ES-I3 (cell line): ENCODE results near the gene IPMK.

ENCODE experiments used
- H3K36me3 ChIP-seq: 2 replicates; pipeline ENCODE4 v1.6.1; 2013; ENCODE audit warnings: mild to moderate bottlenecking, low read length, control low read depth, moderate library complexity; ENCODE audit not compliant: insufficient read depth
- H3K4me1 ChIP-seq: 2 replicates; pipeline ENCODE4 v1.6.1; 2013; ENCODE audit warnings: mild to moderate bottlenecking, control low read depth, low read length; ENCODE audit not compliant: insufficient read depth
- H3K9ac ChIP-seq: 2 replicates; pipeline ENCODE4 v1.6.1; 2013; ENCODE audit warnings: low read depth, mild to moderate bottlenecking, low read length, moderate library complexity
- H3K9me3 ChIP-seq: 2 replicates; pipeline ENCODE4 v1.6.1; 2013; ENCODE audit warnings: mild to moderate bottlenecking, low read length, moderate library complexity; ENCODE audit not compliant: control insufficient read depth, insufficient read depth

IPMK gene

DNA sequence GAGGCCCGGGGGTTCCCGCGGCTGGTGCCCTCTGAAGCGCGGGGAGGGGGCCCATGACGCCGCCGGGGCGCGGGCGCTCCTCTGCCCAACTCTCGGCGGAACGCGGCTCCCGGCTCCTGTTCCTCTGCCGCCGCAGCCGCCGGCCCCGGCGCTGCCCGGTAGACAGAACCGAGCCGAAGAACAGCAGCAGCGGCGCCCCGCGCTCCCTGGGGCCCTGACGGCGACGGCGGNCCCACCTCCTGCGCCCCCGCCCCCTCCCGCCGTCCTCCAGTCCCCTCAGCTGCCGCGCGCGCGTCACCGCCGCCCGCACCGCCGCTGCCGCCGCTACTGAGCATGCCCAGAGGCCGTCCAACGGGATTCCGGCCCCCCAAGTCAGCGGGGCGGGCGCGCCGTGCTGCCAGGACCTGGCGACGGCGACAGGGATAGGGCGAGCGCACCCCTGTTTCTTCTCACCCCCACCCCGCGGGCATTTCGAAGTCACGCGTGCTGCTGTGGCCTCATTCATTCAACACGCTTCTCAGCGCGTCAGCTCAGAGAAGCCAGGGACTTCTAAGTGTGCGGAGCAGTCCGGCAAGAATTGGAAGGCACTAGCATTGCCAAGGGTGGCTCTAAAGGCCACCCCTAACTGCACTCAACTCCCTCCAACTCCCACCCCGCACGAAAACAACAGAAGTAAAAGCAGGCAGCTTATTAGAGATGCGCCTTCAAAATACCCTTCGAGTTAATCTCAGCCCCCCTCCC, at the start of gene IPMK:
TSS of gene IPMK (minus strand) at position 182 of the 741 bp plus-strand sequence. CDS start 283 bp downstream, outside the sequence.
- no peaks in the 10 kb centered on the region for H3K9me3 ChIP-seq
- no peaks in the 10 kb centered on the region for H3K36me3 ChIP-seq
- peak within 1 kb of the TSS; percentile 76 for H3K9ac ChIP-seq
- H3K4me1 ChIP-seq: peaks cover 7% of the 10 kb centered on the region; the same call in 1 of the 2 replicates

DNA sequence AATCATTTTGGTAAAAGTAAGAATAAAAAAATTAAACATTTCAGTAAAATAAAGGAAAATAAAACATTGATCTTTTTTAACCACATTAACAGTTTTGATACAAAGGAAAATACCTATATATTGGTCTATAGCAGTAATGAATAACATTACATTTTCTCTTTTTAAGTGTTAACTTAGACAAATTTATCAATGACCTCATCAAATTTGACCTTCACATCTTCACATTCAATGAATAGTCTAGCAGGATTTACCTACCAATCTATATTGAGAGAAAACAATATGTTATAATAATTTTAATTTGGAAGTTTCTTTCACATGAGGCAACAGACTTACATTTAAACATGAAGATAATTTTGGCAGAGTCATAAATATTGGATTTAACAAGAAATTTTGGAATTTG, 49.2 kb upstream of the IPMK start:
- no peaks in the 10 kb centered on the region for H3K4me1 ChIP-seq
- no peak overlapping the region for H3K9ac ChIP-seq
- no peaks in the 10 kb centered on the region for H3K9me3 ChIP-seq
- H3K36me3 ChIP-seq: no peaks in the 10 kb centered on the region

DNA sequence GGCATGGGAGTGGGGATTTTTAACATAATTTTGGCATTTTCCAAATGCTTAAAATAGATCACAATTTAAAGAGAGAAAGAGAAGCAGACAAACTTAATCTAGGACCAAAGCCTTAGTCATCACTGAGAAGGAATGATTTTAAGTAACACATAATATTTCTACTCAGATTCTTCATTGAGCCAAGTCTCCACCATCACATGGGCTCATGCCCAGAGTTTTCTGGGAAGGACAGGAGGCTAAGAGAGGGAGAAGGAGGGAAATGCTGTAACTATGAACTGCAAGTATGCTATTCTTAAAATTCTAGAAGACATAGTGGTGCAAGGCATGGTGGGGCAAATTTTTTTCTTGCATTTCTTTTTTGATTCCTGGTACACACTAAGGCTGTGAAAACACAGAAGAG, 43.3 kb upstream of the IPMK start:
- H3K36me3 ChIP-seq: no peaks in the 10 kb centered on the region
- H3K4me1 ChIP-seq: no peaks in the 10 kb centered on the region
- no peaks in the 10 kb centered on the region for H3K9me3 ChIP-seq
- no peak overlapping the region for H3K9ac ChIP-seq

DNA sequence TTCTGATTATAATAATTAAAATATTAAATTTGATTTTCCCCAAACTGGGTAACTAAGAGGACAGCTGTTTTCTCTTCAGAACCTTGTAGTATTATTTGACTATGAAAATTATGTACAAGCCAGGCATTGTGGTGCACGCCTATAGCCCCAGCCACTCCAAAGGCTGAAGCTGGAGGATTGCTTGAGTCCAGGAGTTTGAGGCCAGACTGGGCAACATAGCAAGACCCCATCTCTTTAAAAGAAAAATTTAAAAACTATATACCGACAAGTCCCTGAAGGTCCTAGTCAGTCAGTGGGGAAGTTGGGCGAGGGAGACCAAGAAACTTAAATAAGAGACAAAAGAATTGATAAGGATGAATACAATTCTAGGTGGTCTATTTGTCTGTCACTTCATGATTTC, 40.0 kb upstream of the IPMK start:
- Histone ChIP-seq H3K9me3 (no peaks in the 10 kb centered on the region), H3K4me1 (no peaks in the 10 kb centered on the region), H3K9ac (no peak overlapping the region), H3K36me3 (no peaks in the 10 kb centered on the region)

DNA sequence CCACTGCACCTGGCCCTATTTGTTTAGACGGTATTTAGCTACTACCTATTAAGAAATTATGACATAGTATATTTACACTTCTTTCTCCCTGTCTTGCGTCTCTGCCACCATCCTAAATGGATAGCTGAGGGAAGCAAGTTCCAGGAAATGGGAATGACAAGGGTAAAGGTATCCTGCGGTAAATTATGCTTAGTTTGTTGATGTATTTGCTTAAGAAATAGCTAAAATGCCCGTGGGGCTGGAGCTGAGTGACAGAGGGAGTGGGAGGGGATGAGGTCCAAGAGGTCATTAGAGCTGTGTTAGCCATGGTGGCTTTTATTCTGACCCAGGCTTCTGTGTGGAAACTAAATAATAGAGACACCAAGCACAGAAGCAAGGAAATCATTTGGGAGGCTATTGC, 38.1 kb upstream of the IPMK start:
- no peaks in the 10 kb centered on the region for H3K36me3 ChIP-seq
- H3K4me1 ChIP-seq: no peaks in the 10 kb centered on the region

DNA sequence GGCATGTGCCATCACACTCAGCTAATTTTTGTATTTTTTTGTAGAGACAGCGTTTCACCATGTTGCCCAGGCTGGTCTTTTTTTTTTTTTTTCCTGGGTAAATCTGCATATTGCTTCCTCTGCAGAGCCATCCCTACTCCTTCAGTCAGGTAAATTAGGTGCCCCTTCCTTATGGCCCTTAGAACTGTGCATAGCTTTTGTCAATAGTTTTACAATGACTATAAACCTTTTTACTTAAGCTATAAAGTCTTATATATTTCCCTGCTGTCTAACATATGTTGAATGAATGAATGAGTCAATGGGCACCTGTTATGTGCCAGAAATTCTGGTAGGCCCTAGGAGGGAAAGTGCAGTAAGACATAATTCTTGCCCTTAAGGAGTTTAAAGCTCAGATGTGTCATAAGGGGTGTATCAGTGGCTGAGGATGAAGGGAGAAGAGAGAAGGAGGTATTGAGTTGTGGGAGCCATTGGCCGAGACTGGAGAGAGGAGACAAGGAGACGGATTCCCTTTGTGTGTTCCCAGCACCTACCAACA, 36.5 kb upstream of the IPMK start:
- H3K36me3 ChIP-seq: no peaks in the 10 kb centered on the region
- H3K9ac ChIP-seq: no peak overlapping the region
- no peaks in the 10 kb centered on the region for H3K9me3 ChIP-seq
- no peaks in the 10 kb centered on the region for H3K4me1 ChIP-seq

More for the DNA sequence above, 38.1 kb upstream of the IPMK start:
- Histone ChIP-seq H3K9me3 (no peaks in the 10 kb centered on the region), H3K9ac (no peak overlapping the region)

DNA sequence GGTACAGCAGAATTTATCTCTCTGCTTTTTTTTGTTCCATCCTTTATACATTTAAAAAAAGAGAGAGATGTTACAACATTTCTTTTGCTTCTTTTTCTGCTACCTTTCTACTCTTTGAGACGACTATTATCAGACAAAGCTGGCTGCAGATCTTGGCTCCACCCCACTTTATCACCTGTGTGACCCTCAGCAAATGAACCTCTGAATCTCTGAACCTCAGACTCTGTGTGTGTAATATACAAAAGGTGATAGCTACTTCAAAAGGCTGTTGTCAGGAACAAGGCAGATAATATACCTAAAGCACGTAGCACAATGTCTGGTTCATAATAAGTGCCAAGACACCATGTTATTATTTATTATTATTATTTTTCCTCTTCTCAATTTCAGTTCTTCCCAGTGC, 34.6 kb upstream of the IPMK start:
- Histone ChIP-seq H3K9me3 (no peaks in the 10 kb centered on the region), H3K9ac (no peak overlapping the region), H3K36me3 (no peaks in the 10 kb centered on the region), H3K4me1 (no peaks in the 10 kb centered on the region)

DNA sequence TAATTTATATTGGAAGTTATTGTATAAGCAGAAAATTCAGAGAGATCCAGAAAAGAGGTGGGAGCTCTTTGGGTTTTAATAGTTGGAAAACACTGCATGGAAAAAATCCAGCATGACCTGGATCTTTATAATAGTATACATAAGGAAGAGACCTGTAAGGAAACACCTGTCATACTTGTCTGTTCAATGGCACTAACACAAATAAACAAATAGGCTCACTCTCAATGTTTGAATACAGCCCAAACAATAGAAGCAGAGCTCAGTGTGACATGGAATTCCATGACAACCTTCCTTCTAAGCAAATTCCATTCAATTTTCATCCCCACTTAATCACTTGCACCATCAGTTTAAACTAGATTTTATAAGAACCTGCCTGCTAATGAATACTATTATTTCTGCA, 33.0 kb upstream of the IPMK start:
- Histone ChIP-seq H3K9ac (no peak overlapping the region), H3K4me1 (no peaks in the 10 kb centered on the region), H3K9me3 (no peaks in the 10 kb centered on the region), H3K36me3 (no peaks in the 10 kb centered on the region)

DNA sequence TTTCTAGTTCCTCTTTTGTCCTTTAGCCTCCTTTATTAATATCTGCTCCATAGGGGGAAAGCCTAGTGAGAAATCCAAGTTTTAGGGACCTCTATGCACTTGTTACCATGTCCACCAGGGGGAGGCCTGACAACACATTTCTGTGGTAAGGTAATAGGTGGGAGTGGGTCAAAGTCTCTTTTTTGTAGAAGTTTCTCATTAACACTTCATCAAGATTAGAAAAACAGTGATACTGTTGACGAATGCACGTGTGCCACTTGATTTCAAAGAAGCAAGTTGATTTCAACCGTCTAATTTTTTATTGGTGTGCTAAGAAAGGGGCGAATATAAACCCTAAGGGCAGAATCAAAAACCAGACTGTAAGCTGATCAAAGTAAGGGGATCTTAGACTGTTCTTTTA, 31.9 kb upstream of the IPMK start:
- Histone ChIP-seq H3K4me1 (peaks cover 3% of the 10 kb centered on the region; the same call in 1 of the 2 replicates), H3K9ac (no peak overlapping the region), H3K9me3 (no peaks in the 10 kb centered on the region), H3K36me3 (no peaks in the 10 kb centered on the region)

DNA sequence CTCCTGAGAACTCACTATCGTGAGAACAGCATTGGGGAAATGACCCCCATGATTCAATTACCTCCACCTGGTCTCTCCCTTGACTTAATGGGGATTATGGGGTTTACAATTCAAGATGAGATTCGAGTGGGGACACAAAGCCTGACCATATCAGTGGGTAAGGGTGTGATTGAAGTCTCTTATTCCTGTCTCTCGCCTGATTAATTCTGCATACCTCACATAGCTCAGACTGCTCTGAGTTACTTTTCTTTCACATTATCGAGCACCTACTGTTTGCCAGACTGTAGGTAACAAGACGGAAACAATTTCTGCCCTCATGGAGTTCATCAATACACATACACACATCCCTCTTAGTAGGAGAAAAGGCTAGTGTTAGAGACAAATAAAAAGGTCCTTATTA, 26.3 kb upstream of the IPMK start:
- H3K9me3 ChIP-seq: no peaks in the 10 kb centered on the region
- H3K4me1 ChIP-seq: peaks cover 4% of the 10 kb centered on the region; the same call in 1 of the 2 replicates
- H3K36me3 ChIP-seq: no peaks in the 10 kb centered on the region
- H3K9ac ChIP-seq: no peak overlapping the region

DNA sequence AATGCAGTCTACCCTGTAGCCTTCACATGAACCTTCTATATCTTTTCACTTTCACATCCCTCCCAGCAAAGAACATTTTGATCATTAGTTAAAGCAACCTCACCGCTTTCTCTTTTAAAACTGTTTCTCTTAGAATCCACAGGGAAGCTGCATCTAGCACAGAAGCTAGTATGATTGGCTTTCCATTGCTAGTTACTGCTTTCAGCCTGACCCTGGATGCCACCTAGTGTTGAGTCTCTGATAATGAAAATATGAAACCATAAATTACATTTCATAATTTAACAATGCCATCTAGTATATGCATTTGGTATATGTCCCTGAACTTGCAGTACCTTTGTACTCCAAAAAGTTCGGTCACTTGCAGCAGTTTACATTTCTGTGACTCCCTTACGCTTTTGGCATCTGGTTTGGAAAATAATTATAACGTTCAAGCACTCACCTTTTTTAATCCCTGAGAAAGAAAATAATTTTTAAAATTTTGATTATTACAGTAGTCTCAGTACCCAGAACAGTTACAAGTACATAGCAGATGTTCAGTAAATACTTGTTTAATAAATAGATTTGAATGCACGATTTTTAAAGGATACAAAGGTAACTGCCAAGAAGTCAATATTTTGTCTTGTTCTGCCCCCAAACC, 24.0 kb upstream of the IPMK start:
- Histone ChIP-seq H3K4me1 (peaks cover 4% of the 10 kb centered on the region; the same call in 1 of the 2 replicates), H3K9me3 (no peaks in the 10 kb centered on the region), H3K9ac (no peak overlapping the region), H3K36me3 (no peaks in the 10 kb centered on the region)

DNA sequence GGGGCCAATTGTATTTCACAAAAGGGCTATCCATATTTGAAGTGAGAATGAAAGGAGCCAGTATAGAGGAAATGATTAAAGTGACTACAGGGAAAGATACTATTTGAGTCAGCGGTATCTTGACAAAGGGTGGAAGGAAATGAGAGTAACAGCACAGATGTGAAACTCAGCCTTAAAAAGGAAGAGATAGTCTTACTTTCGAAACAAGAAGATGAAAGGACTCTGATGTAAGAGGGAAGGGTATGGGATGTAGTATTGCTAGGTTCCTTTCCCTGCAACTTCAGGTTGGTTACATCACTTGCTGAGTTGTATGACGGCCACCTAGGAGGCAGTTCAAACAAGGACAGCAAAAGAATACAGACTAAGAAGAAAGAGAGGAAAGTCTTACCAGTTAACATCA, 14.9 kb upstream of the IPMK start:
- Histone ChIP-seq H3K36me3 (0 out of 2 replicates have a peak, but pooled peaks cover 4% of the 10 kb centered on the region), H3K4me1 (peaks cover 3% of the 10 kb centered on the region; the same call in 1 of the 2 replicates), H3K9ac (no peak overlapping the region), H3K9me3 (no peaks in the 10 kb centered on the region)

DNA sequence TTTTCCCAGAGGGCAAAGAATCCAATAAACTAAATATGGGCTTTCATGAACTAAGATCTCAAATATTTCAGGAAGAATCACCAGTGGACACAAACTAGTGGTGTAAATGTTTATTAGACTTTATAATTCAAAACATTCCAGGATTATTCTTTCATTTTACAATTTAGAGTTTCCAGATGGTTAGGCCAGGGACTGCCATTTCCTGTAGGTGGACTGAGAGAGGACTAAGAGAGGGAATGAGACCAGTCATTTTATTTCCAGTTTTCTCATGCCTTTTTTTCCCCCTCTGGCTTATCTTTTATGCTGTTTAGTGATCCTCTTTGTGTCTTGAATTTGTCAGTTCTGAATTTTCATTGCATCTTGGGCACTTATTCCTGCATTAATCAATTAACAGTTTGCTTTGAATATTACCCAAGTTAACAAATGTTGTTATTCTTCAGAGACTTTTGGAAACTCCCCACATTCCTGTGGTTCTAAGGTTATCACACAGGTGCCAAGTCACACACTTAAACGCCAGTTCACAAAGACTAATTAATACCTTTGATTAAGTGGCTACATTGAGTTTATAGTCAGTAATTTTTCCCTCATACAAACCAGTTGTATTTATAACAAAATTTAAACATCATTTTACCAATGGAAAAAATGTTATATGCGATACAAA, 13.5 kb upstream of the IPMK start:
- Histone ChIP-seq H3K36me3 (0 out of 2 replicates have a peak, but pooled peaks cover 4% of the 10 kb centered on the region), H3K9ac (no peak overlapping the region), H3K4me1 (peaks cover 3% of the 10 kb centered on the region; the same call in 1 of the 2 replicates), H3K9me3 (no peaks in the 10 kb centered on the region)

DNA sequence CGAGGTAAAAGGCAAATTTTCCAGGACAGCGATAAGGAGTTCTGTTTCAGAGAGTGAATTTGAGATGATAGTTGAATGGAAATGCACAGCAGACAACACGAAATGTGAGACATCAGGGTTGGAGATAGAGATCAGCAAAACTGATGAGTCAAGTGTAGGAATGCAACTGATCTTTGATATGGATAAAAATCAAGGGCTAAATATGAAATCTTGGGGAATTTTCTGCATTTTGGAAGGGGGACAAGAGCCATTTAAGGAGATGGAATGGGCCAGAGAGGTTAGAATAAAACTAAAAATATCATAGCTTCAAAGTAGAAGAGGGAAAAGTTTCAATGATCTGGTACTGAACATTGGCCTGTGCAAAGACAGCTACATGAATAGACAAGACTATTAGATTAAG, 12.8 kb upstream of the IPMK start:
- Histone ChIP-seq H3K9ac (no peak overlapping the region), H3K36me3 (0 out of 2 replicates have a peak, but pooled peaks cover 4% of the 10 kb centered on the region), H3K4me1 (peaks cover 7% of the 10 kb centered on the region; the same call in 1 of the 2 replicates), H3K9me3 (no peaks in the 10 kb centered on the region)
